ENCODE results near the gene G6PC1. TPM values are rescaled to one million over a fixed set of nuclear protein-coding genes. Genes with fewer than 3 reads are reported as not detected.

Gene G6PC1
- total and polyA plus RNA-seq, 2 of the 13 experiments (the other 11 are each of a cell fraction or from before 2014, with no cell fraction given), result 1.7 to 37.9 TPM

- TF ChIP-seq ZNF841 (CRISPR knock-in tag; IDR thresholded peaks at IDR 0.05; ENCODE audit: borderline replicate concordance) (no peak), ZNF44 (CRISPR knock-in tag; IDR thresholded peaks at IDR 0.05) (no peak), ZNF589 (CRISPR knock-in tag; conservative IDR thresholded peaks at IDR 0.05) (no peak), TBX2 (CRISPR knock-in tag; IDR thresholded peaks at IDR 0.05; ENCODE audit: borderline replicate concordance) (peak; percentile 92), ZNF225 (CRISPR knock-in tag; IDR thresholded peaks at IDR 0.05) (no peak), SMYD3 (CRISPR knock-in tag; IDR thresholded peaks at IDR 0.05) (no peak), KDM1A (CRISPR knock-in tag; IDR thresholded peaks at IDR 0.05) (no peak; the same call in 1 of the 2 replicates), ZNF737 (CRISPR knock-in tag; IDR thresholded peaks at IDR 0.05; ENCODE audit: borderline replicate concordance) (no peak), ETV6 (CRISPR knock-in tag; conservative IDR thresholded peaks at IDR 0.05) (no peak), LCORL (IDR thresholded peaks at IDR 0.05) (no peak), LCORL (CRISPR knock-in tag; IDR thresholded peaks at IDR 0.05) (peak; percentile 94), MYNN (CRISPR knock-in tag; IDR thresholded peaks at IDR 0.05; ENCODE audit: low read depth) (no peak), MLX (CRISPR knock-in tag; IDR thresholded peaks at IDR 0.05) (0 out of 2 replicates have a peak, but pooled peaks have one; percentile 45), FOXO4 (CRISPR knock-in tag; conservative IDR thresholded peaks at IDR 0.05) (peak; percentile 96; the same call in 1 of the 2 replicates), HNRNPK (IDR thresholded peaks at IDR 0.05; ENCODE audit: low read depth, low read length, poor library complexity, severe bottlenecking) (no peak), TARDBP (CRISPR knock-in tag; IDR thresholded peaks at IDR 0.05) (peak; percentile 80), NFATC3 (CRISPR knock-in tag; IDR thresholded peaks at IDR 0.05) (no peak), ZNF784 (CRISPR knock-in tag; IDR thresholded peaks at IDR 0.05; ENCODE audit: borderline replicate concordance) (no peak; the same call in 1 of the 2 replicates), SCMH1 (CRISPR knock-in tag; IDR thresholded peaks at IDR 0.05; ENCODE audit: borderline replicate concordance) (no peak), ZNF780A (CRISPR knock-in tag; IDR thresholded peaks at IDR 0.05) (no peak), NKX3-1 (CRISPR knock-in tag; IDR thresholded peaks at IDR 0.05) (no peak), PAXIP1 (CRISPR knock-in tag; conservative IDR thresholded peaks at IDR 0.05) (peak; percentile 86), KMT2A (CRISPR knock-in tag; IDR thresholded peaks at IDR 0.05) (peak; percentile 64), ZNF605 (CRISPR knock-in tag; IDR thresholded peaks at IDR 0.05) (peak; percentile 59), PBX3 (CRISPR knock-in tag; IDR thresholded peaks at IDR 0.05; ENCODE audit: borderline replicate concordance) (no peak)
Observed at GRCh38 chr17:42865638-42866094, 34.9 kb upstream of the G6PC1 start (continued).

All from HepG2 (cell line).